Activated naive CD4-positive, alpha-beta T cell (primary cell): Measurements from ENCODE around the gene CAMK2B.
"Not testable (repeated sequence)": the region's sequence is repeated elsewhere in the genome, so short reads cannot be mapped to it uniquely, and the experiment has no call there.

Source experiments
- DNase-seq, 4 experiments: peaks; one replicate each; lab custom pipeline; 2025; lab: John Stamatoyannopoulos, UW

Gene CAMK2B

GRCh38 chr7:44216521-44217222, 108.7 kb downstream of the CAMK2B start:
- DNase-seq: no peak

- no peak for DNase-seq
Measured at GRCh38 chr7:44216019-44216418, 109.4 kb downstream of the CAMK2B start.

GRCh38 chr7:44215531-44215930, 109.9 kb downstream of the CAMK2B start:
- DNase-seq: no peak

- DNase-seq: no peak
Measured at GRCh38 chr7:44213877-44214388, 111.5 kb downstream of the CAMK2B start.

GRCh38 chr7:44213206-44213876, 112.1 kb downstream of the CAMK2B start:
- no peak for DNase-seq

DNA sequence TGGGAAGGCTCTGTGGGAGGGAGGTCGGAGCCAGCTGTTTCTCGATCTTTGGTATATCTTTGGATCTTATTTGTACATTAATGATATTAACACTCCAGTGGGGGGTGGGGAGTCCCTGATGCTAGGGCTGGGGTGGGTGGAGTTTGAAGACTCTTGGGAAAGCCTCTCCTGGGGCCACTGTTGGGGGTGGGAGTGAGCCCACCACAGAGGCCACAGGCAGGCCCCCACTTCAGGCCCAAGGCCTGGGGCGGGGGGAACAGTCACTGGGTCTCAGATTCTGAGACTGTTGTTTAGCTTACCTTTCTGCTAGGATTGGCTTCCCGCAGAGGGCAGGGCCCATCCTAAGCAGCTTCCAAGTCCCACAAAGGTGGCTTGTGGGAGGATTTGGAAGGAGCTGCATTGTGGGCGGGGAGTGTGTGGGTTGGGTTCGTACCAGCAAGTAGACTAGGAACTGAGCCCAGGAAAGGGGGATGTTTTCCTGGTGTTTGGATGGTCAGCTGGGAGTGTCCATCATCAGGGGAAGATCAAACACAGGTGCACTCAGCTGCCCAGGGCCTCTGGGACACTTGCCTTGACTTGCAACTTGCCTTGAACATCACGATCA, 112.7 kb downstream of the CAMK2B start:
- no peak for DNase-seq

GRCh38 chr7:44212018-44212417, 113.4 kb downstream of the CAMK2B start:
- DNase-seq: no peak

- DNase-seq: no peak
Measured at GRCh38 chr7:44211126-44211675, 114.2 kb downstream of the CAMK2B start.

GRCh38 chr7:44210107-44210506, 115.3 kb downstream of the CAMK2B start:
- no peak for DNase-seq

GRCh38 chr7:44208085-44208484, 117.3 kb downstream of the CAMK2B start:
- no peak for DNase-seq

DNA sequence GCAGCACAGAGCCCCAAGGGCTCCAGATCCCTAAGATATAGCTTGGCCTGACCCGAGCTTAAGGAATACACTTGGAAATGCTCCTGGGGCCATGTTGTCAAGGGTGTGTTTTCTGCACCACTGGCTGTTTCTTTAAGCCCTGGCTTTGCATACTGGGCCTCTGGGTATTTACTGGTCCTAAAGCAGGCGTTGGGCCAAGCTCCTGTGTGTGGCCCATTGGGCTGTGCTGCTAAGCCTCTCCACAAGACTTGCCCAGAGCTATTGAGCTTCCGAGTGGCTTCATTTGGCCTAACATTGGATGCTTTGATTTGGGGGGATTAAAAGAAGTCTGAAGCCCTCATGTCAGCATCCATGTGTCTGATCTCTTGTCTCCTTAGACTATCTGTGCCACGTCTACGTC, 119.4 kb downstream of the CAMK2B start:
- no peak for DNase-seq

- no peak for DNase-seq
Measured at GRCh38 chr7:44201813-44202212, 123.6 kb downstream of the CAMK2B start.

DNA sequence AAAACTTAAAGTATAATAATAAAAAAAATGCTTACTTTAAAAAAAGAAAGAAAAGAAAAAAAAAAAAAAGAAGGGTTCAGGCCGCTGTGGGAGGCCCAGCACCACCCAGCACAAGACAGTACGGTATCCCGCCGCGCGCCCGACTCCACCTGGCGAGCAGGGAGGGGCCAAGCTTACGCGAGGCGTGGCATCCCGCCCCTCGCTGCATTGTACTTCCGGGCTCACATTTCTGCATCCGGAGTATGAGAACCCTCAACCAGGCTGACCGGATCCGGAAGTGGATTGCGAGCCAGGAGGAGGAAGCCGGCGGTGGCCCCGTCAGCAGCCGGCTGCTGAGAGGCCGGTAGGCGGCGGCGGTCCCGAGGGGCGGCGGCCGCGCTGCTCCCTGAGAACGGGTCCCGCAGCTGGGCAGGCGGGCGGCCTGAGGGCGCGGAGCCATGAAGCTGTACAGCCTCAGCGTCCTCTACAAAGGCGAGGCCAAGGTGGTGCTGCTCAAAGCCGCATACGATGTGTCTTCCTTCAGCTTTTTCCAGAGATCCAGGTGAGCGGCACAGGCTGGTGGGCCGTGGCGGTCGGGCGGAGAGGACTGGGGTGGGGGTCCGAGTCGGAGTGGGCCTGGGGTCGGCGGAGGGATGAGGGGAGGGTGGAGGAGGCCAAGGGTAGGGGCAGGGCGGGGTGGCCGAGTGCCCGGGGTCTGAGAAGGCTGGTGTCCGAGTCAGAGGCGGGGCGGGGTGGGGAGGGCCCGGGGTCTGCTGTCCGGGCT, 124.5 kb downstream of the CAMK2B start, which contains the start of gene YKT6:
TSS of gene YKT6 (plus strand) at position 280 of the 763 bp plus-strand sequence. CDS start at position 438, 158 bp downstream.
- peak; percentile 83 to 90 (median 89) for DNase-seq

- not testable (repeated sequence) for DNase-seq
Measured at GRCh38 chr7:44200163-44200562, 125.2 kb downstream of the CAMK2B start.

- no peak for DNase-seq
Measured at GRCh38 chr7:44197474-44197873, 127.9 kb downstream of the CAMK2B start.

- DNase-seq: no peak
Measured at GRCh38 chr7:44196450-44196872, 128.9 kb downstream of the CAMK2B start.

DNA sequence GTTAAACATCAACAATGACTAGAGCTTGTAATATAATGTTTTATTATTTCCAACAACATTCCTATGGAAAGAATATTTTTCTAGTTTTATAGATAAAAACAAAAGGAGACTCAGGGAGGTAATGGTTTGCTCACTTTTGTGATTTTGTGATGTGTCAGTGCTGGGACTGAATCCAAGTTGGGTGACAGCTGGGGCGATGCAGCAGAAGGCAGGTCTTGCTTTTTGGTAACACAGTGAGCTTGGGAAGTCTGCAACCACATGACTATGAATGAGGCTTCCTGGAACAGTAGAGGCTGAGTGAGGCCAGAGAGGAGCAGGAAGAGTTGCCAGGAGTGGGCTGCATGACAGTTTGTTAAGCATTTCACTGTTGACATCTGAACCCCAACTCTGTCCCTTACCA, 129.5 kb downstream of the CAMK2B start:
- no peak for DNase-seq

GRCh38 chr7:44194562-44195145, 130.7 kb downstream of the CAMK2B start:
- no peak for DNase-seq

GRCh38 chr7:44194069-44194468, 131.3 kb downstream of the CAMK2B start:
- DNase-seq: no peak

DNA sequence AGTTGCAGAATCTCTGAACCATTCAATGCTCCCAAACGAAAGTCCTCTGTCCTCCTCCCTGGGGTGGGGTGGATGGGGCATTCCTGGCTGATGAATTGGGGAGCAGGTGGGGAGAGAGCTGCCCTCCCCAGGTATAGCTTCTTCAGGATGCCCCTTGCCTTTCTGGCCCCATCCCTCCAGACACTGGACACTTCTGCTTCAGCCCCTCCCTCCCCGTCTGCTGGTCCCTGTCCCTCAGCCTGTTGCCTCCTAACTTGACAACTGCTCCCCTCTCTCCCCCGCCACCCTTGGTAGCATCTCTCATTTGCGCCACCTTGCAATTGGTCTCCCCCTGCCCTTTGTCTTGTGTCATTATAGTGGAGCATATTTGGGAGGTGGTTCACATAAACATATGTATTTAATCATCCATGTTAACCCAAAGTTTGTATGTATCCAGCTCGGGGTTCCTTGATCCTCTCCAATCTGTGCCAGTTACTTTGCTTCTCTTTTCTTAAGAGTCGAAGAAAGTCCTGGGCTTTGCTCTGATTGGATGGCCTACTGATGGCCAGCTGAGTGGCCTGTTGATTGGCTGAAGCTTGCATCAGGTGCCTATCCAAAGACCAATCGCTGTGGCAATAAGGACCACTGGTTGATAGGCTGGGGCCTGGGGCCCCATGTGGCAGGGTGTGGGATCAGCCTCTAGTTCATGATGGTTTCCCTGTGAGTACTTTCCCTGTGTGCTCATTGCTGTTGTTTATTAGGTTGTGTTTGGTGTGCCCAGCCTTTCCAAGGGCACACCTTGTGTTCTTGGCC, 132.2 kb downstream of the CAMK2B start:
- DNase-seq: no peak

DNA sequence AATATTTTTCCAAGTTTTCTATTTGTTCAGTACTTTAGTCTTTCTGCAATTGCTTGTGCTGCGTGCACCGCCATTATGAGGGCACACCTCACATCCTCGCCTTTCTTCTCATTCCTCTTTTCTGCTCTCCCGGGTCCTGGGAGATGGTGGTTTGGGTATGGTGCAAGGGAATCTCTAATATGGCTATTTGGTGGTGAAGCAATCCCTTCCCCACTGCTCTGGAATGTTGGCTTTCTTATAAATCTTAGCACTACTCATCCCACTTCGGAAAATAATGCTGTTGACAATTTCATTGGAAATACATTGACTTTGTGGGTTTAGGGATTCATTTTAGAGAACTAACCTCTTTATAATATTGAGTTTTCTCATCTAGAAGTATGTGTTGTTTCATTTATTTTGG, 134.2 kb downstream of the CAMK2B start:
- DNase-seq: no peak
